ENCODE data around the gene DMRT1. TPM values are rescaled to one million over a fixed set of nuclear protein-coding genes. Genes with fewer than 3 reads are reported as not detected.

Gene DMRT1
- total RNA-seq, 1 experiment from 2014 or later = 0.47 TPM

- no peaks in the 10 kb centered on the region for H3K27me3 ChIP-seq (ENCODE audit: insufficient read depth, low read length)
- ATAC-seq (no peak), DNase-seq (ENCODE audit: low read depth, low spot score) (no peak)
- H3K4me1 ChIP-seq (ENCODE audit: control insufficient read depth in 1 of 2, insufficient read depth in 2 of 2, low read length in 2 of 2) = no peaks in the 10 kb centered on the region
- CTCF ChIA-PET = no interaction called here
- H3K9me2 ChIP-seq (ENCODE audit: insufficient read depth) = no peaks in the 10 kb centered on the region
- H2AFZ ChIP-seq (ENCODE audit: low read depth, low read length, poor library complexity, severe bottlenecking) = no peak overlapping the region
- H3K4me3 ChIP-seq (replicated peaks in 1 of 2; ENCODE audit: low read depth in 1 of 2, low read length in 2 of 2) = no peak overlapping the region
- TF ChIP-seq SIN3A (IDR thresholded peaks at IDR 0.05; ENCODE audit: low read depth) (no peak), CBX3 (IDR thresholded peaks at IDR 0.05; ENCODE audit: low read depth) (no peak), POLR2AphosphoS5 (IDR thresholded peaks at IDR 0.05; ENCODE audit: low read depth, low read length) (no peak)
- H3K4me2 ChIP-seq (ENCODE audit: low read length) = no peak overlapping the region
- intact Hi-C loops (cut with micrococcal nuclease) = no loop called here
- RAD21 ChIA-PET (ENCODE audit: low non-redundant PET in 1 of 2, low total read pairs in 2 of 2, uncharacterized antibody in 2 of 2, unreplicated experiment in 2 of 2) = no interaction called here
- POLR2A ChIA-PET = no interaction called here
- H4K20me1 ChIP-seq (ENCODE audit: insufficient read depth) = no peaks in the 10 kb centered on the region
- no peaks in the 10 kb centered on the region for H3K79me2 ChIP-seq (ENCODE audit: insufficient read depth, low read length)
- no peak overlapping the region for H3K9ac ChIP-seq (ENCODE audit: low read length)
- H3K36me3 ChIP-seq (ENCODE audit: control insufficient read depth in 1 of 2, insufficient read depth in 2 of 2, low read length in 2 of 2) = no peaks in the 10 kb centered on the region
- no TSS peak for BruUV-seq (replicated peaks)
- no peak overlapping the region for H3K27ac ChIP-seq (ENCODE audit: low read depth, low read length)
- no peaks in the 10 kb centered on the region for H3K9me3 ChIP-seq (ENCODE audit: control insufficient read depth in 1 of 2, insufficient read depth in 1 of 2, low read depth in 1 of 2, low read length in 2 of 2)
Observed at GRCh38 chr9:942805-943580, 101.5 kb downstream of the DMRT1 start.

- H3K4me2 ChIP-seq (ENCODE audit: low read length) = no peak overlapping the region
- BruUV-seq (replicated peaks) = no TSS peak
- no peaks in the 10 kb centered on the region for H3K9me3 ChIP-seq (ENCODE audit: control insufficient read depth in 1 of 2, insufficient read depth in 1 of 2, low read depth in 1 of 2, low read length in 2 of 2)
- H3K79me2 ChIP-seq (ENCODE audit: insufficient read depth, low read length) = no peaks in the 10 kb centered on the region
- no peaks in the 10 kb centered on the region for H4K20me1 ChIP-seq (ENCODE audit: insufficient read depth)
- no peak for TF ChIP-seq EZH2phosphoT487 (IDR thresholded peaks at IDR 0.05; ENCODE audit: borderline replicate concordance)
- no peak for TF ChIP-seq POLR2A (IDR thresholded peaks at IDR 0.05; ENCODE audit: borderline replicate concordance, extremely low read depth, insufficient read depth, insufficient read length)
- no peak for TF ChIP-seq CBX3 (IDR thresholded peaks at IDR 0.05; ENCODE audit: low read depth)
- no peak for TF ChIP-seq ZNF274 (IDR thresholded peaks at IDR 0.05; ENCODE audit: low read depth, low read length)
- no peak for TF ChIP-seq JUND (IDR thresholded peaks at IDR 0.05)
- no peak for TF ChIP-seq CTCF (IDR thresholded peaks at IDR 0.05 in 2 of 3, conservative IDR thresholded peaks at IDR 0.05 in 1 of 3; ENCODE audit: borderline replicate concordance in 1 of 3, insufficient read depth in 1 of 3, low read depth in 2 of 3, low read length in 2 of 3)
- TF ChIP-seq SP1 (IDR thresholded peaks at IDR 0.05; ENCODE audit: low read depth) = no peak
- TF ChIP-seq ELF1 (IDR thresholded peaks at IDR 0.05; ENCODE audit: borderline replicate concordance, low read depth) = no peak
- H3K4me1 ChIP-seq (ENCODE audit: control insufficient read depth in 1 of 2, insufficient read depth in 2 of 2, low read length in 2 of 2) = no peaks in the 10 kb centered on the region
- 0 out of 2 replicates have a peak, but pooled peaks cover 7% of the 10 kb centered on the region for H3K27me3 ChIP-seq (ENCODE audit: insufficient read depth, low read length)
- RAD21 ChIA-PET (ENCODE audit: low non-redundant PET in 1 of 2, low total read pairs in 2 of 2, uncharacterized antibody in 2 of 2, unreplicated experiment in 2 of 2) = no interaction called here
- DNase-seq (ENCODE audit: low read depth, low spot score) (no peak), ATAC-seq (no peak)
- no peak overlapping the region for H3K27ac ChIP-seq (ENCODE audit: low read depth, low read length)
- H3K36me3 ChIP-seq (ENCODE audit: control insufficient read depth in 1 of 2, insufficient read depth in 2 of 2, low read length in 2 of 2) = no peaks in the 10 kb centered on the region
- CTCF ChIA-PET = no interaction called here
- no peak overlapping the region for H3K9ac ChIP-seq (ENCODE audit: low read length)
- no peaks in the 10 kb centered on the region for H3K9me2 ChIP-seq (ENCODE audit: insufficient read depth)
- intact Hi-C loops (cut with micrococcal nuclease) = no loop called here
- H2AFZ ChIP-seq (ENCODE audit: low read depth, low read length, poor library complexity, severe bottlenecking) = no peak overlapping the region
- H3K4me3 ChIP-seq (replicated peaks in 1 of 2; ENCODE audit: low read depth in 1 of 2, low read length in 2 of 2) = no peak overlapping the region
- POLR2A ChIA-PET = no interaction called here
Observed at GRCh38 chr9:947985-948384, 106.5 kb downstream of the DMRT1 start.
